IPS-20b (cell line): ENCODE data around the gene WDR70.

Source experiments
- H3K27ac ChIP-seq: one replicate; pipeline ENCODE4 v1.5.1; 2013; ENCODE audit warnings: low read length
- H3K27me3 ChIP-seq: 2 replicates; pipeline ENCODE4 v1.6.1; 2013; ENCODE audit warnings: mild to moderate bottlenecking, low read length, inconsistent platforms; ENCODE audit not compliant: insufficient read depth
- H3K36me3 ChIP-seq: 2 replicates; pipeline ENCODE4 v1.6.1; 2013; ENCODE audit warnings: low read depth, mild to moderate bottlenecking, inconsistent platforms, low read length, moderate library complexity; ENCODE audit not compliant: insufficient read depth
- H3K4me1 ChIP-seq: 2 replicates; pipeline ENCODE4 v1.6.1; 2013; ENCODE audit warnings: mild to moderate bottlenecking, control low read depth, inconsistent platforms, low read length, moderate library complexity; ENCODE audit not compliant: insufficient read depth
- H3K4me3 ChIP-seq: 2 replicates; pipeline ENCODE4 v1.5.1; 2013; ENCODE audit warnings: mild to moderate bottlenecking, low read length, inconsistent platforms
- H3K9ac ChIP-seq: 2 replicates; pipeline ENCODE4 v1.6.1; 2013; ENCODE audit warnings: low read depth, mild to moderate bottlenecking, inconsistent platforms, low read length, moderate library complexity
- H3K9me3 ChIP-seq: 2 replicates; pipeline ENCODE4 v1.6.1; 2013; ENCODE audit warnings: mild to moderate bottlenecking, low read depth, low read length, inconsistent platforms; ENCODE audit not compliant: insufficient read depth

The WDR70 gene

DNA sequence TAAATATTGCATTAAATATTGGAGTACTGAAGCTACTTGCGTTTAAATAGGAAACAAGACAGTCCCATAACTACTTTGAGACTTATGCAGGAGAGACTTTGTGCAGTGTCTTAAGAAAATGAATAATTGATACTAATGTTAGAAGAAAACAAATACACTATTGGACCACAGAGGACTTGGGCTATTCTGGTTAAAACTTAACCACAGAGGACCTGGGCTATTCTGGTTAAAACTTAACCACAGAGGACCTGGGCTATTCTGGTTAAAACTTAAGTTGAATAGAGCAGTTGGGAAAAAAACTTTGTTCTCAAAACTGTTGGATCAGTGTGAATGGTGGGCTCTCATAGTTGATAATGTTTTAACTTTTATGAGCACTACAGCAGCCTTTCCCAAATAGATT is 141.7 kb downstream of the WDR70 start:
- no peaks in the 10 kb centered on the region for H3K27me3 ChIP-seq
- no peaks in the 10 kb centered on the region; the same call in 1 of the 2 replicates for H3K36me3 ChIP-seq
- no peak overlapping the region for H3K9ac ChIP-seq
- H3K4me1 ChIP-seq: no peaks in the 10 kb centered on the region
- peaks cover 36% of the 10 kb centered on the region for H3K9me3 ChIP-seq
- H3K4me3 ChIP-seq: no peak overlapping the region
- no peak overlapping the region for H3K27ac ChIP-seq

DNA sequence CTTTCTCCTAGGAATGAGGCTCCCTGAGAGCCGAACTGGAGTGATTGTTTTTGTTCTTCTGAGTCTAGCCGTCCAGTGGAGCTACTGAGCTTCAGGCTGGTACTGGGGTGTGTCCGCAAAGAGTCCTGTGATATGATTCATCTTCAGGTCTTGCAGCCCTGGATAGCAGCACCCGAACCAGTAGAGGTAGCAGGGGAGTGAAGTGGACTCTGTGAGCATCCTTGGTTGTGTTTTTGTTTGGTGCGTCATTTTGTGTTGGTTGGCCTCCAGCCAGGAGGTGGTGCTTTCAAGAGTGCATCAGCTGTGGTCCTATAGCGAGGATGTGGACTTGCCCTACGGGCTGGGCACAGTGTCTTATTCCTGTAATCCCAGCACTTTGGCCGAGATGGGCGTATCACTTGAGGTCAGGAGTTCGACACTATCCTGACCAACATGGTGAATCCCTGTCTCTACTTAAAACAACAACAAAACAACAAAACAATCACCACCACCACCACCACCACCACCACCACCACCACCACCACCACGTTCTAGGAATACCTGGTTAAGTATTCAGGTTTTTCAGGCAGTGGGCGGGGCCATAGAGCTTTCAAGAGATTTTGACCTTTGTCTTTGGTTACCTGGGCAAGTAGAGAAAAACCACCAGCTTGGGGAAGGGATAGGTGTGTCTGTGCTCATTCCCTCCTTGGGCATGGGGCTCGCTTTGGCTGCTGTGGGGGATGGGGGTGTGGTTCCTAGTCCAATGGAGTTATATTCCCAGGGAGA is 154.0 kb downstream of the WDR70 start:
- Histone ChIP-seq H3K9me3 (no peaks in the 10 kb centered on the region), H3K36me3 (no peaks in the 10 kb centered on the region), H3K4me3 (no peak overlapping the region), H3K4me1 (no peaks in the 10 kb centered on the region), H3K27me3 (no peaks in the 10 kb centered on the region), H3K27ac (no peak overlapping the region), H3K9ac (no peak overlapping the region)

- Histone ChIP-seq H3K4me3 (no peak overlapping the region), H3K27ac (no peak overlapping the region), H3K9me3 (no peaks in the 10 kb centered on the region), H3K9ac (no peak overlapping the region), H3K36me3 (no peaks in the 10 kb centered on the region), H3K27me3 (no peaks in the 10 kb centered on the region), H3K4me1 (no peaks in the 10 kb centered on the region)
Observed at GRCh38 chr5:37533851-37534250, 154.7 kb downstream of the WDR70 start.

- Histone ChIP-seq H3K9ac (no peak overlapping the region), H3K4me1 (no peaks in the 10 kb centered on the region; the same call in 1 of the 2 replicates), H3K4me3 (no peak overlapping the region), H3K27me3 (no peaks in the 10 kb centered on the region), H3K36me3 (no peaks in the 10 kb centered on the region), H3K9me3 (no peaks in the 10 kb centered on the region), H3K27ac (no peak overlapping the region)
Observed at GRCh38 chr5:37539459-37539858, 160.3 kb downstream of the WDR70 start.

GRCh38 chr5:37543216-37543615 is 164.1 kb downstream of the WDR70 start:
- Histone ChIP-seq H3K27me3 (no peaks in the 10 kb centered on the region), H3K9me3 (no peaks in the 10 kb centered on the region), H3K4me1 (no peaks in the 10 kb centered on the region; the same call in 1 of the 2 replicates), H3K27ac (no peak overlapping the region), H3K9ac (no peak overlapping the region), H3K36me3 (no peaks in the 10 kb centered on the region), H3K4me3 (no peak overlapping the region)

DNA sequence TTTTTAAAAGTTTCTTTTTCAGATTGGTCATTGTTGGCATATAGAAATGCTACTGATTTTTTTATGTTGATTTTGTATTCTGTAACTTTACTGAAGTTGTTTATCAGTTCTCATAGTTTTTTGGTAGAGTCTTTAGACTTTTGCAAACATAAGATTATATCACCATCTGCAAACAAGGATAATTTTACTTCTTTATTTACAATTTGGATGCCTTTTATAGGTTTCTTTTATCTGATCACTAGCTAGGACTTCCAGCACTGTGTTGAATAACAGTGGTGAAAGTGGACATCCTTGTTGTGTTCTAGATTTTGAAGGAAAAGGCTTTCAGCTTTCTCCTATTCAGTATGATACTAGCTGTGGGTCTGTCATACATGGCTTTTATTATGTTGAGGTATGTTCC is 170.3 kb downstream of the WDR70 start:
- no peak overlapping the region for H3K4me3 ChIP-seq
- no peaks in the 10 kb centered on the region for H3K36me3 ChIP-seq
- H3K27me3 ChIP-seq: no peaks in the 10 kb centered on the region
- no peak overlapping the region for H3K27ac ChIP-seq
- H3K9ac ChIP-seq: no peak overlapping the region
- H3K4me1 ChIP-seq: no peaks in the 10 kb centered on the region
- no peaks in the 10 kb centered on the region for H3K9me3 ChIP-seq

- Histone ChIP-seq H3K4me3 (no peak overlapping the region), H3K9me3 (no peaks in the 10 kb centered on the region), H3K27me3 (no peaks in the 10 kb centered on the region), H3K9ac (no peak overlapping the region), H3K4me1 (no peaks in the 10 kb centered on the region), H3K36me3 (no peaks in the 10 kb centered on the region), H3K27ac (no peak overlapping the region)
Observed at GRCh38 chr5:37552161-37552560, 173.0 kb downstream of the WDR70 start.

DNA sequence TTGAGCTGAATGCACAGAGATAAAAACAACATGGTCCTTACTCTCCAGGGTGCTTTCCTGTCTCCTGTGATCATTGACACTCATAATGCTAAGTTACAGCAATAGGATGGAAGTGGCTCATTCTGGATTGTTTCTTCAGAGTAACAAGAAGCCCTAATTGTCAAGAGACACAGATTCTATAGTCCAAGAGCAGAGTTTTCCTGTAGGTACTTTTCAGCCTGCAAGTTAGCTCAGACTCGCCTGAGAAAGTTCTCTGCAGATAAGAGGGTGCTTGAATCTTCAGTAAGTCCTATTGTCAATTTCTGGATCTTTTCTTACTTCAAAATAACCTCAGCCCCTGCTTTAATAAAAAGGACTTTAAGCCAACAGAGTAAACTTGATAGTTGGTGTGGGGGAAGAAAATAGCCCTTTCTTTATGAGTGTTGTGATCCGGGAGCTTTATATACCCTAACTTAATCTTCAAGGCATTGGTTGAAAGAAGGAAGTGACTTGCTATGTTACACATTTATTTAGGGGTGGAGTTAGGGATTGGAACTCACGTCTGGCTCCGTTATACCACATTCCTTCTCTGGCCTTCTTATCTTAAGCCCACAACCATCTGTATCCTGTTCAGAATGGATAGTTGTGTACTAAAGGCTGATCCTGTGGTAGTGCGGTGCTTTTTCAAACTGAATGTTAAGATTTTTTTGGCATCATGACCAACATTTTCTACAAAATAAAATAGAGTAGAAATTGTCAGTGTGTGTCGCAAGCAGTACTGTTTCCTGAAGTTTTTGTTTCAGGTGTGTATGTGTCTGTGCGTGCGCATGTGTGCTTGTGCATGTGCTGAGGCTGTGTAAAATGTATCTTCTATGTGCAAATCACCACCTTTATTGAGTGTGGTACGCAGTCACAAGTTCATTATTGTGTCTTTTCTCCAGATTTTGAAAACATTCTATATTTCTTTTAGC is 173.9 kb downstream of the WDR70 start:
- no peaks in the 10 kb centered on the region for H3K4me1 ChIP-seq
- H3K36me3 ChIP-seq: no peaks in the 10 kb centered on the region
- no peak overlapping the region for H3K27ac ChIP-seq
- H3K9ac ChIP-seq: no peak overlapping the region
- H3K4me3 ChIP-seq: no peak overlapping the region
- no peaks in the 10 kb centered on the region for H3K27me3 ChIP-seq
- H3K9me3 ChIP-seq: no peaks in the 10 kb centered on the region

DNA sequence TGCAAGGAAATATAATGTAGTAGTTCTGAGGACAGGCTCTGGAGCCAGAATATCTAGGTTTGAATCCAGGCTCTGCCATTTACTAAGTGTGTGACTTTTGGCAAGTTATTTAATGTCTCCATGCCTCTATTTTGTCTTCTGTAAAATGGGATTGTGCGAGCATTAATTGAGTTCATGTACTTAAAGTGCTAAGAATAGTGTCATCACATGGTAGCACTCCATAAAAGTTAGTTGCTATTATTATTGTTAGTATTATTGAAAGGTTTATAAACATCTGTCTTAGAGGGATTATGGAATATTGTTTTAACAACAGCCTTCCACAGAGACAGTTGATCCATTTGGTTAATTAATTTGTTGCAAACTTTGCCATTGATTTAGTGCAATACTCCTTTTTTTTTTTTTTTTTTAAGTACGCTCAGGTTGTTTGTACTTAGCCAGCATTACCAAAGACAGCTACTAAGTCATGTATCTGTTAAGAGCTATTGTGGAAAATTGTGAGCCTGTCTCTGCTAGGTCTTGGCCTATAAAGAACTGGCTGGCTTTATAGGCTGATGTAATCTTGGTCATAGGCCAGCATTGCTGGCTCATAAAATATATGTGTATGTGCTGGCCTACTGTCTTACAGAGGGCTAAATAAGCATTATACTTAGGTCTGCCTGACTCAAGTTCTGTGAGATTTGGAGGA is 174.7 kb downstream of the WDR70 start:
- no peak overlapping the region for H3K4me3 ChIP-seq
- no peak overlapping the region for H3K9ac ChIP-seq
- no peaks in the 10 kb centered on the region for H3K27me3 ChIP-seq
- no peak overlapping the region for H3K27ac ChIP-seq
- no peaks in the 10 kb centered on the region for H3K36me3 ChIP-seq
- no peaks in the 10 kb centered on the region for H3K9me3 ChIP-seq
- no peaks in the 10 kb centered on the region for H3K4me1 ChIP-seq

GRCh38 chr5:37554405-37554739 is 175.3 kb downstream of the WDR70 start:
- no peaks in the 10 kb centered on the region for H3K27me3 ChIP-seq
- no peaks in the 10 kb centered on the region for H3K4me1 ChIP-seq
- no peaks in the 10 kb centered on the region for H3K36me3 ChIP-seq
- H3K4me3 ChIP-seq: no peak overlapping the region
- no peak overlapping the region for H3K27ac ChIP-seq
- H3K9me3 ChIP-seq: no peaks in the 10 kb centered on the region
- no peak overlapping the region for H3K9ac ChIP-seq

GRCh38 chr5:37554938-37555337 is 175.8 kb downstream of the WDR70 start:
- Histone ChIP-seq H3K4me3 (no peak overlapping the region), H3K27me3 (no peaks in the 10 kb centered on the region), H3K36me3 (no peaks in the 10 kb centered on the region), H3K9ac (no peak overlapping the region), H3K9me3 (no peaks in the 10 kb centered on the region), H3K4me1 (no peaks in the 10 kb centered on the region), H3K27ac (no peak overlapping the region)
